HG03520 (cell line): ENCODE measurements around the gene TMEM11.
A peak's percentile ranks its signal among the peaks of the same experiment; 100 is the strongest.
"Not testable (repeated sequence)": the region's sequence is repeated elsewhere in the genome, so short reads cannot be mapped to it uniquely, and the experiment has no call there.

Source experiments
- ATAC-seq: cut with Tn5 transposase; IDR thresholded peaks from one replicate; pipeline ENCODE4 v1.9.1; 2021; ENCODE audit warnings: mild to moderate bottlenecking, moderate library complexity; ENCODE audit not compliant: unreplicated experiment

TMEM11 gene

GRCh38 chr17:21242780-21243515 lies 29.0 kb upstream of the TMEM11 start:
- no peak for ATAC-seq

DNA sequence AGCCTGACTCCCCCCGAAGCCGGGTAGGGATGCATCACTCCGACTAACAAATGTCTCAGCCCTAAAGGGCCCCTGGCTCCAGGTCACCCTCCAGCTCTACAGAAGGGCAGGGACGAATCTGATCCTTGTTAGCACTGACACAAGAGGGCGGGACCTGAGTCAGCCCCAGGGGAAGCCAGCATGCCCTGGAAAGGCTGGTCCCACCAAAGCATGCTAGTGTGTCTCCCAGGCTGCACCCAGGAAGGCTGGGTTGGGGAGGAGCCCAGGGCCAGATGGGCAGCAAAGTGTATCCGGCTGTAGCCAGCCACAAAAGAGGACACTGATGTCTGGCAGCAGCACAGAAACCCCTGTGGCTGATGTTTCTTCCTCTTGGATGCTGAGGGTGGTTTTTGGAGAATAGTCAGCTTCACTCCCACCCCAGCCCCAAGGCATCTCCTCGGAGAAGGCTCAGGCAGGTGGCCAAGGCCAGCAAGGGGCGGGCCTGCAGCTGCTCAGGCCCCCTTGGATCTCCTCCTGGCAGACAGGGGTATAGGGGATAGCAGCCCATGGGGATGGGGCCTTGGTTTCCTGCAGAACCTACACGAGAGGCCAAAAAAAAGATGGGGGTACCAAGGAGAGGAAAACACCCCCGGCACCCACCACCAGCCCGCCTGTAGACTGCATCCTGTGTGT lies 28.2 kb upstream of the TMEM11 start:
- no peak for ATAC-seq

DNA sequence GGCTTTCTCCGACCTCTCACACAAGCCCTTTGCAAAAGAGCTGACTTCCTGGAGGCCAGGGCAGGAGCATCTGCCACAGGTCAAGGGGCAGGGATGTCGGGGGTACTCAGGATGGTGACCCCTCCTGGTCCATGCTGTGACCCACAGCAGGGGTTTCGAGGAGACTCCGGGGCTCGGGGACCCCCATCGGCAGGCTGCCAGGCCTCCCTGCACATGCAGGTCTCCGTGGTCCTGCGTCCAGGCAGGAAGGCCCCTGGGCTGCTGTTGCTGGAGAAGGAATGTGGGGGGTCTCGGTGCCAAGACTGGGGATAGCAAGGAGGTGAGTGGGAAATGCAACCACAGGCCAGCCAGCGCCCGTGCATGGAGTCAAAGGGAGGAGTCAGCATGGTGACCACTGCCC lies 27.6 kb upstream of the TMEM11 start:
- ATAC-seq: no peak

DNA sequence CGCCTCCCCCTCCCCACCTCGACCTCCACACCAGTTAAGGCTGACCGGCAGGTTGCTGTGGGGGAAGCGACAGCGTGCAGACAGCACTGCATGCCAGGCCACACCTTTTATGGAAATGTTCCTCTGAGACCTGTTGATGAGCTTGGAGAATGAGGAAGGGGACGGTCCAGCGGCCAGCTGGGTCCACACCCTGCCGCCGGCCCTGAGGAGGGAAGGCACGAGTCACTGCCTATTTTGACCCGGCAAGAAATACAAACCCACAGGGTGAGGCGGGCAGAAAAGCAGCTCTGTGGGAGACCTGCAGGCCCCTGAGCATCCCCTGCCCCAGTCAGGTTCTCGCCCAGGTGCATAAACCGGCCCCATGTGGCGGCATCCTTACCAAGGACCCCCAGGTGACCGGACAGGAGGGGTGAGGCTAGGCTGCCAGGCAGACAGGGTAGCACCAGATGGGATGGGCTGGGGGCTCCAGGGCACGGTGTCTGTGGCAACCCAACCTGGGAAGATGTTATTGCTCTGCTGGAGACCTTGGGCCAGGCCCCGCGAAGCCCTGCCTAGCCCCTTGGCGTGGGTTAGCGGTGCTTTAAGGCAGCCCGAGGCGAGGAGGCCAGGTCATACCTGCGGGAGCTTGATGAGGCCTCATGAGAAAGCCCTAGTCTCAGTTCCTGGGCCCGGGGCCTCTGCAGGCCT lies 26.6 kb upstream of the TMEM11 start:
- ATAC-seq: no peak

- ATAC-seq: no peak
Observed at GRCh38 chr17:21239680-21240368, 25.9 kb upstream of the TMEM11 start.

- no peak for ATAC-seq
Observed at GRCh38 chr17:21235921-21236320, 22.0 kb upstream of the TMEM11 start.

GRCh38 chr17:21233581-21234347 lies 19.8 kb upstream of the TMEM11 start:
- ATAC-seq: no peak

DNA sequence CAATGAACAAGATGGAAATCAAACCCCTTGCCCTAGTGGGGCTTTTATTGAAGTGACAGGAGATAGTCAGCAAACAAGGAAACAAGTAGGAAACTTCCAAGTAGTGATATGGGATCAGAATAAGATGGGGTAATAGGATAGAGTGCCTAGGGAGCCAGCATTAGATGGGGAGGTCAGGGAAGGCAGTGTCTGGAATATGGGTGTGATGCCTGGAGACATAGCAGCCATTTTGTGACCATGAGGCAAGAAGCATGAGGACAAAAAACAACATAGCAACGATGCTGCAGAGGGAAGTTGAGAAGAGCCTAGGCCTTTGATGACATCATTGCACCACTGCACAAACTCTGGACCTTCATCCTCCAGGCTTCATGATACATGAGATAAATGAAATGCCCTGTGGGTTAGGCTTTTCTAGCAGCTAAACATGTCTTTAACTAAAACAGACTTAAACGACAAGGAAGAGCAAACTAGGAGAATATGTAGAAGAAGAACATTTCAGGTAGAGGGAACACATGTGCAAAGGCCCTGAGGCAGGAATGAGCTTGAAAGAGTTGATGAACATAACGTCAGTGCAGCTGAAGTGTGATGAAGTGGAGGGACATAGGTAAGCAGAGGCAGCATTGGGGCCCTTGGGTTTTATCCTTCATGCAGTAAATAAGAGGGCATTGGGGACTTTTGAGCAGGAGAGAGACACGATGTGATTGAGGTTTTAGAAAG lies 18.2 kb upstream of the TMEM11 start:
- ATAC-seq: no peak

DNA sequence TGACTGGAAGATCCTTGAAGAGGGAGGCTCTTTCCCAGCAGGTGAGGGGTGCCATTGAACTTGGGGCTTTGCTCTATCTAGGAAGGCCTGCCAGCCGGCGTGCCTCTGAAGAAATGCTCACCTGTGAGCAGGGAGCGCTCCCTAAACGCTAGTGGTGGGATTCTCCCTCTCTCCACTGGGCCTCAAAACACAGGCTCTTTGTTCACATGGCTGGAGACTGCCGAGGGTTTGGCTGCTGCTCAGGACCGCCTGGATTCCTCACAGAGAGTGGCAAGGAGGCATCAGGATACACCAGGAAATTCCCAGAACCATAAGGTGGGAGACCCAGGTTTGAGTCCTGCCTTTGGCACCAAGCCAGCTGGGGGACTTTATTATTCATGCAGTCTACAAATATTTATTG lies 17.6 kb upstream of the TMEM11 start:
- no peak for ATAC-seq

DNA sequence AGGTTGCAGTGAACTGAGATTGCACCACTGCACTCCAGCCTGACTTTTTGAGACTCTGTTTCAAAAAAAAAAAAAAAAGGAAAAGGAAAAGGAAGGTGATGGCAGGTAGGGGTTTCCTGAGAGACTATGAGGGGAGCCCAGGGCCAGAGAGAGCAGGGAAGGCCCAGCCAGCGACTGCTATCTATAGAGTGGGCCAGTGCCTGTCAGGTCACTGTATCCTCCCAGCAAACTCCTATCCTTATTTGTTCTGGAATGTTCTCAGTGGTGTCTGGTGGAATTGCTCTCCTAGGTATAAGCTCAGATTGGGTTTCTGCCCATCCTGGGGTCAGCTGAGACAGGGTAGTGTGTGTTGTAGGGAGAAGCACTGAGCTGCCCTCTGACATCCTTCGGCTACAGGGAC lies 14.9 kb upstream of the TMEM11 start:
- no peak for ATAC-seq

- no peak for ATAC-seq
Observed at GRCh38 chr17:21228111-21228510, 14.2 kb upstream of the TMEM11 start.

- ATAC-seq: not testable (repeated sequence)
Observed at GRCh38 chr17:21227277-21227676, 13.3 kb upstream of the TMEM11 start.

- no peak for ATAC-seq
Observed at GRCh38 chr17:21223086-21223485, 9.1 kb upstream of the TMEM11 start.

DNA sequence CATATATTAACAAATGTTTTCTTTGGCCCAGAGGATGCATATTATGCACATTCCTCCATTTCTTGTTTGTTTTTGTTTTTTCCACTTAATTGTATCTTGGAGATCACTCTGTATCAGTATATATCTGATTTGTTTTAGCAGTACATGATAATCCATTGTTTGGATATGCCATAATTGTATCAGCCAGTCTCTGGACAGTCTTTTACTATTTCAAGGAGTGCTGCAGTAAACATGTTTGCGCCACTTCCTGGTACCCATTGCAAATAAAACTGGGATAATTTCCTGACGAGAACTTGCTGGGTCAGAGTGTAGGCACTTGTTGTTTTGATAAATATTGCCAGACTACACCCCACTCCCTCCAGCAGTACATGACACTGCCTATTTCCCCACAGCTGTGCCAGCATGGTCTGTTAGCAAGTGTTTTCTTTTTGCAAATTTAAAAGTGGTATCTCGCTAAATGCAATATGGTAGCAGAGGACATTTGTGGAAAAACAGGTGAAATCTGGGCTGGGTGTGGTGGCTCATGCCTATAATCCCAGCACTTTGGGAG lies 4.9 kb upstream of the TMEM11 start:
- no peak for ATAC-seq

DNA sequence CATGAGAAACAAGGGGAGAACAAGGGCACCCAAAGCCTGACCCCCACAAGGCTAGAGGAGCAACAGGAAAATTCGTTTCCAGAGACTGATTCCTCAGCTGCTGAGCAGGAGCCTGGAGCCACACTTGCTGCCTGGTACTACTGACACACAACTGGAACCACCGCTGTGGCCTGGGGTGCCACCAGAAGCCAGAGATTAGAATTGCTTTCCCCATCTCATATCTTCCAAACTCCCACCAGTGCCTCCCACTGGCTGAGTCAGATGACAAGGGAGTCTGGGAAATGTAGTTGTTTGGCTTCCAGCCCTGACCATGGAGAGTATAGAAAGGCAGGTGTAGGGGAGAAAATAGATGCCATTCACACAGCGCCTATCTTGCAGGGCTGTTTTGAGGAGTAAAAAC lies 4.1 kb upstream of the TMEM11 start:
- no peak for ATAC-seq

DNA sequence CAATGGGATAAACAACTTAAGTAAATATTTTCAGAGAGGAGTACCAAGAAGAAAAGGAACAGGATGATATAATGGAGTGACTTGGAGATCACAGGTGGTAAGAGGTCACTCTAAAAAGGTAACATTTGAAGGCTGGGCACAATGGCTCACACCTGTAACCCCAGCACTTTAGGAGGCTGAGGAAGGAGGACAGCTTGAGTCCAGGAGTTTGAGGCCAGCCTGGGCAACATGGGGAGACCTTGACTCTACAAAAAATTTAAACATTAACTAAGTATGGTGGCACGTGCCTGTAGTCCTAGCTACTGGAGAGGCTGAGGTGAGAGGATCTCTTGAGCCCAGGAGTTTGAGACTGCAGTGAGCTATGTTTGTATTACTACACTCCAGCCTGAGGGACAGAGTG lies 3.4 kb upstream of the TMEM11 start:
- ATAC-seq: no peak

DNA sequence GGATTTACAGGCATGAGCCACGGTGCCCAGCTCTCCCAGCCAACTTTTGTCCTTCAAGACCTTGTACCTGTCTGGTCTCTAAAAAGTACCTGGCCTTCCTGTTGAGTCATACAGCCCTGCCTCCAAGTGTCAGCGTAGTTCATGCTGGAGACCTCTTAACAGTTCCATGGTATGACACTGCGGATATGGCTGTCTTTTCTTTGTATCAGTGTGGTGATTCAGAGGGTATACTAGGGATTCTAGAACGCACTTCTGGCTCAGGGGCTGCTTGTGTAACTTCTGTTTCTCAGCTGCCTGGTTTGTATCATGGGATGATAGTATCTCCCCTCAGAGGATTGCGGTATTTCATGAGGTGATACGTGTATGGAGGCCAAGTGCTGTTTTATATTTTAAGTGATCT lies 2.0 kb upstream of the TMEM11 start:
- no peak for ATAC-seq

DNA sequence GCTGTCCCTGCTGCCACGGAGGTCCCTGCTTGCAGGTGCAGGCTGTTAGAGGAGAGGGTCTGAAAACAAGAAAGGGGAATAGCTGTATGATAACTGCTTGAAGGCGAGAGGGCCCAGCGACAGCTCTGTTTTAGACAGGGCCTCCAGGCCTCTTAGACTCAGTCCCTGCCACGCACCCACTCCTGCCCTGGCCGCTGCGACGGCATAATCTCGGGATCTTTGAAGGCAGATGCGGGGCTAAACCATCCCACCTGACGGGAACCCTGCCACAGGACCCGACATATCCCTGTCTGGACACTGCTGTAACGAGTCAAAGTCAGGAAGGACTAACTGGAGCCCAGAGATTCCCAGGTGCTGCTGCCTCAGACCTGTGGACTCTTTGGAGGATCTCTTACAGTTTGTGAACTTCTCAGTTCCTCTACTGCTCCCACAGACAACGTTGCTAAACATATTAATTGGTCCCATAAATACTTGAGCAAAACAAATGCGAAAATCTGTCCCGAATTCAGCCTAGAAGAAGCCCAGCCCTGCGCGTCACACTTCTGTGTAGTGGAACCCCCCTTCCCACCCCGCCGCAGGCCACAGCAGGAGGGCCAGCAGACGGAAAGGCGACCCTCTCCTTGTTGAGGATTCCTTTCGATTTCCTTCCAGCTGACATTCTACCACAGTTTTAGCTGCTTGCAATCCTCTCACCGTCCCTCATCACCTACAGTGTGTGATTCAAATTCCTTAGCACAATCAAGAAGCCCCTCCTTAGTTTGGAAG lies 998 bp upstream of the TMEM11 start:
- ATAC-seq: peak; percentile 20

GRCh38 chr17:21213638-21214014 lies 335 bp downstream of the TMEM11 start:
- peak; percentile 6 for ATAC-seq
